LNCAP (cell line): ENCODE measurements around the gene PRKCZ.

Source experiments
- CTCF ChIP-seq: fragments of 450-650 bp; IDR thresholded peaks from 2 replicates; pipeline ENCODE4 v1.5.1; 2017; ENCODE audit warnings: mild to moderate bottlenecking

PRKCZ gene

GRCh38 chr1:2228157-2228594 is 178.0 kb downstream of the PRKCZ start, which contains the start of gene SKI:
Gene SKI, plus strand, starts transcription at chr1:2228319. Its CDS starts 448 bp downstream, at chr1:2228767.
- no peak for TF ChIP-seq CTCF

GRCh38 chr1:2228694-2229036 is 178.5 kb downstream of the PRKCZ start:
- TF ChIP-seq CTCF: no peak

DNA sequence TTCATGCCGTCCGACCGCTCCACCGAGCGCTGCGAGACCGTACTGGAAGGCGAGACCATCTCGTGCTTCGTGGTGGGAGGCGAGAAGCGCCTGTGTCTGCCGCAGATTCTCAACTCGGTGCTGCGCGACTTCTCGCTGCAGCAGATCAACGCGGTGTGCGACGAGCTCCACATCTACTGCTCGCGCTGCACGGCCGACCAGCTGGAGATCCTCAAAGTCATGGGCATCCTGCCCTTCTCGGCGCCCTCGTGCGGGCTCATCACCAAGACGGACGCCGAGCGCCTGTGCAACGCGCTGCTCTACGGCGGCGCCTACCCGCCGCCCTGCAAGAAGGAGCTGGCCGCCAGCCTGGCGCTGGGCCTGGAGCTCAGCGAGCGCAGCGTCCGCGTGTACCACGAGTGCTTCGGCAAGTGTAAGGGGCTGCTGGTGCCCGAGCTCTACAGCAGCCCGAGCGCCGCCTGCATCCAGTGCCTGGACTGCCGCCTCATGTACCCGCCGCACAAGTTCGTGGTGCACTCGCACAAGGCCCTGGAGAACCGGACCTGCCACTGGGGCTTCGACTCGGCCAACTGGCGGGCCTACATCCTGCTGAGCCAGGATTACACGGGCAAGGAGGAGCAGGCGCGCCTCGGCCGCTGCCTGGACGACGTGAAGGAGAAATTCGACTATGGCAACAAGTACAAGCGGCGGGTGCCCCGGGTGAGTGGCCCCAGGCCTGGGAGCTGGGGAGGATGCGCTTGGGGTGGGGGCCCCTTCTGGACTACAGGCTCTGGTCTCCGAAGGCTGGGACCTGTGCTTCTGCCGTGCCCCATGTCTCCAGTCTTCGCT is 179.0 kb downstream of the PRKCZ start:
- peak; percentile 21; the same call in 1 of the 2 replicates for TF ChIP-seq CTCF

- no peak for TF ChIP-seq CTCF
These were observed 179.9 kb downstream of the PRKCZ start for GRCh38 chr1:2229911-2230731.

DNA sequence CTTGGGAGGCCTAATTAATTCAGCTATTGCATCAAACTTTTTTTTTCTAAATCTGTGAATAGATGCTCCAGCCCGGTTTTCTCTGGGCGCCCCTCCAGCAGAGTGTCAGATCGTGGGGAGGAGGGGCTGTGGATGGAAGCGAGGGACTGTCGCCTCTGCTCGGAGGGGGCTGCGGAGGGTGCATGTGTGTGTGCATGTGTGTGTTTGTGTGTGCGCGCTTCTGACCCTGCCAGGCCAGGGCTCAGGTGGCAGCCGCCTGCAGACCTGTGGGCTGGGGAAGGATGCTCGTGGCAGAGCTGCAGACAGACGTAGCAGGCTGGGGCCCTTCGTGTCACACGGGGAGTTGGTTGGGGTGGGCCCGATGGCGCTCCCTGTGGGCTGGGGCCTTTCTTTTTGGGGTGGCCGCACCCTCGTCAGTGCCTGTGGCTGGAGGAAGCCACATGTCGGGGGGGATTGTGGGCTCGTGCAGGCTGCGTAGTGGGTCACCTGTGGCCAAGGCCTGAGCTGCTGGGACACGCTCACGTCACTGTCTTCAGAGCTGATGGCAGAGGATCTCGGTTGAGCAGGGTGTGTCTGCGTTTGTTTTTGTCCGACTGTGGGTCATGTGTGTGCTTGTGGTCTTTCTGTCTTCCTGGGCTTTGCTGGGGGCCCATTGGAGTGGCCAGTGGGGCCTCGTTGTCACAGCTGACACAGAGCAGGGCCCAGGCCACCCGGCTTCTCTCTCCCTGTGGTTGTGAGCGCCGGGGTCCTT is 180.7 kb downstream of the PRKCZ start:
- TF ChIP-seq CTCF: no peak

- no peak for TF ChIP-seq CTCF
These were observed 181.5 kb downstream of the PRKCZ start for GRCh38 chr1:2231532-2232254.
